ENCODE measurements around the gene STK17B. TPM values are rescaled to one million over a fixed set of nuclear protein-coding genes. Genes with fewer than 3 reads are reported as not detected.

Gene STK17B
- total and polyA plus RNA-seq, 10 of the 15 experiments (the other 5 are each of a cell fraction or from before 2014, with no cell fraction given), result 21.2 to 108 (median 53.7) TPM

- FAIRE-seq (no peak), DNase-seq (ENCODE audit: low read depth, low spot score) (no peak), ATAC-seq (no peak)
- CTCF ChIA-PET, result interaction anchor here (1.3 kb wide), 1 partner anchor 10 kb away, joined by 3 read pairs; no protein-coding TSS in a partner anchor
- 81% methylated on average over 4 of the region's 4 CpGs for WGBS (ENCODE audit: insufficient coverage, insufficient replicate concordance, low lambda C conversion rate, missing lambda C conversion rate)
- Histone ChIP-seq H4K20me1 (ENCODE audit: control insufficient read depth, insufficient read depth) (no peaks in the 10 kb centered on the region), H2AFZ (ENCODE audit: control insufficient read depth, low read depth, low read length) (no peak overlapping the region), H3K27me3 (replicated peaks in 1 of 2; ENCODE audit: control insufficient read depth in 2 of 2, insufficient read depth in 2 of 2, low read length in 1 of 2) (no peaks in the 10 kb centered on the region), H3K9me3 (replicated peaks; ENCODE audit: control insufficient read depth, insufficient read depth, low read length) (no peaks in the 10 kb centered on the region; the same call in 2 of the 3 replicates), H3K79me2 (ENCODE audit: control insufficient read depth, insufficient read depth, low read length) (no peaks in the 10 kb centered on the region), H3K4me2 (ENCODE audit: control insufficient read depth, insufficient read depth) (no peak overlapping the region), H3K4me3 (no peak overlapping the region), H3K9ac (ENCODE audit: control insufficient read depth, insufficient read depth, low read length) (no peak overlapping the region), H3K4me1 (ENCODE audit: control insufficient read depth, insufficient read depth, low read length) (no peaks in the 10 kb centered on the region), H3K36me3 (ENCODE audit: control insufficient read depth in 2 of 2, insufficient read depth in 2 of 2, low read length in 1 of 2) (no peaks in the 10 kb centered on the region), H3K27ac (ENCODE audit: control insufficient read depth, insufficient read depth) (no peak overlapping the region)
- intact Hi-C loops (cut with micrococcal nuclease; ENCODE audit: unreplicated experiment) (no loop called here), in situ Hi-C loops (cut with MboI) (no loop called here)
- TF ChIP-seq CREM (IDR thresholded peaks at IDR 0.05; ENCODE audit: low read depth) (no peak), RCOR1 (conservative IDR thresholded peaks at IDR 0.05; ENCODE audit: low read depth, low read length) (no peak), FOXM1 (IDR thresholded peaks at IDR 0.05; ENCODE audit: low read depth, low read length) (no peak), CTCF (IDR thresholded peaks at IDR 0.05 in 2 of 3, conservative IDR thresholded peaks at IDR 0.05 in 1 of 3; ENCODE audit: control insufficient read depth in 2 of 3, extremely low read depth in 1 of 3, insufficient read depth in 1 of 3, low read depth in 3 of 3, low read length in 3 of 3) (no peak), HDAC6 (IDR thresholded peaks at IDR 0.05; ENCODE audit: unreplicated experiment) (no peak), HDGF (IDR thresholded peaks at IDR 0.05) (no peak), IKZF2 (IDR thresholded peaks at IDR 0.05) (no peak), KAT2A (conservative IDR thresholded peaks at IDR 0.05; ENCODE audit: control insufficient read depth, low read depth, low read length) (no peak), ASH2L (IDR thresholded peaks at IDR 0.05; ENCODE audit: borderline replicate concordance, low read depth) (no peak), HCFC1 (IDR thresholded peaks at IDR 0.05; ENCODE audit: low read length) (no peak), SIX5 (IDR thresholded peaks at IDR 0.05; ENCODE audit: low read depth, low read length, severe bottlenecking) (no peak), ZNF384 (IDR thresholded peaks at IDR 0.05; ENCODE audit: borderline replicate concordance, low read depth, low read length) (no peak), TCF12 (IDR thresholded peaks at IDR 0.05; ENCODE audit: low read depth, low read length) (no peak), MTA2 (IDR thresholded peaks at IDR 0.05; ENCODE audit: low read depth) (no peak), IKZF1 (conservative IDR thresholded peaks at IDR 0.05) (no peak), CHD4 (IDR thresholded peaks at IDR 0.05) (no peak), ZBED1 (IDR thresholded peaks at IDR 0.05; ENCODE audit: borderline replicate concordance) (no peak)
- no TSS peak for BruUV-seq (replicated peaks)
- SMC1A ChIA-PET (ENCODE audit: uncharacterized antibody, unreplicated experiment), result interaction anchor here (1.8 to 4.1 kb wide), 3 partner anchors 10 to 38 kb away, joined by 5 to 15 read pairs (median 6); no protein-coding TSS in a partner anchor
- RAD21 ChIA-PET (ENCODE audit: unreplicated experiment), result interaction anchor here (2.2 kb wide), 1 partner anchor 40 kb away, joined by 4 read pairs; no protein-coding TSS in a partner anchor
- POLR2A ChIA-PET, result no interaction called here
These were observed 54.1 kb downstream of the STK17B start for GRCh38 chr2:196117214-196117705.

Data from GM12878 (cell line).